K562 (cell line): ENCODE data around the gene EML5. TPM values are rescaled to one million over a fixed set of nuclear protein-coding genes. Genes with fewer than 3 reads are reported as not detected.

Experiments
- BRCA1 ChIP-seq, 2 experiments: fragments of 450-650 bp in 1 of 2; sonication (generic) in 1 of 2; formaldehyde crosslinking in 1 of 2; IDR thresholded peaks; 2 replicates each; pipeline versions ENCODE4 v1.5.0 to v1.6.1; 2017 to 2020; ENCODE audit warnings: mild to moderate bottlenecking in 1 of 2, missing genetic modification reagents in 1 of 2
- CXXC5 ChIP-seq: fragments of 250-450 bp; sonication (Bioruptor Pico); IDR thresholded peaks from 2 replicates; pipeline ENCODE4 v1.8.0; 2022; ENCODE audit warnings: inconsistent platforms, mild to moderate bottlenecking, moderate library complexity
- MGA ChIP-seq: fragments of 450-650 bp; IDR thresholded peaks from 2 replicates; pipeline ENCODE4 v1.6.1; 2016; ENCODE audit warnings: mild to moderate bottlenecking, moderate library complexity
- POLR2AphosphoS5 ChIP-seq: IDR thresholded peaks from 2 replicates; pipeline ENCODE4 v1.6.1; 2011; ENCODE audit warnings: mild to moderate bottlenecking, low read depth, low read length, moderate library complexity; ENCODE audit not compliant: control insufficient read depth, insufficient read depth
- STAT5A ChIP-seq: IDR thresholded peaks from 2 replicates; pipeline ENCODE4 v1.6.1; 2012; ENCODE audit warnings: low read length, inconsistent platforms, borderline replicate concordance
- VEZF1 ChIP-seq: fragments of 200-800 bp; sonication (Bioruptor generic); IDR thresholded peaks from 2 replicates; pipeline ENCODE4 v1.6.1; 2017; ENCODE audit warnings: missing genetic modification characterization, missing compliant biosample characterization
- ZBTB33 ChIP-seq: sonication (generic); formaldehyde crosslinking; IDR thresholded peaks from 2 replicates; pipeline ENCODE4 v1.8.1; 2023; ENCODE audit warnings: mild to moderate bottlenecking, missing genetic modification reagents
- ZNF740 ChIP-seq, 3 experiments: fragments of 200-800 bp in 1 of 3; sonication (Bioruptor generic) in 1 of 3; sonication (generic) in 1 of 3; formaldehyde crosslinking in 1 of 3; IDR thresholded peaks; 2 replicates each; pipeline versions ENCODE4 v1.6.1 to v1.8.0; 2016 to 2022; ENCODE audit warnings: mild to moderate bottlenecking in 2 of 3, missing compliant biosample characterization in 2 of 3, missing genetic modification characterization in 2 of 3, missing genetic modification reagents in 1 of 3
- polyA plus RNA-seq, 8 experiments: library from polyadenylated mRNA; depleted of rRNA in 4 of 8; stranded (reverse) in 5 of 8; unstranded in 3 of 8; fragments of >200 nt; fragmentation: Nextera tagmentation in 2 of 8; fragmentation: Illumina TruSeq in 1 of 8; extraction: Ambion mirVana in 2 of 8; extraction: Trizol in 1 of 8; gene quantifications; 2 replicates each; pipeline versions ENCODE4 v1.2.1 to v1.2.3, GENCODE V29; 2011 to 2014; ENCODE audit warnings: inconsistent platforms in 1 of 8, missing spikeins in 1 of 8
- total RNA-seq, 7 experiments: library from RNA; depleted of rRNA in 6 of 7; stranded (reverse); fragments of >200 nt in 6 of 7; fragmentation: Illumina TruSeq in 2 of 7; extraction: Trizol in 2 of 7; gene quantifications; 2 replicates each; pipeline versions ENCODE4 v1.2.1 to v1.2.3, GENCODE V29; 2011 to 2021; ENCODE audit warnings: low replicate concordance in 1 of 7

Gene EML5
- total and polyA plus RNA-seq, 9 of the 15 experiments (the other 6 are each of a cell fraction or from before 2014, with no cell fraction given): 0.06 to 0.34 (median 0.22) TPM

GRCh38 chr14:88792473-88793258 is at the start of gene EML5 (continued):
- peak; percentile 72 for TF ChIP-seq MGA
- TF ChIP-seq ZNF740 (CRISPR knock-in tag; IDR thresholded peaks at IDR 0.05): no peak
- no peak for TF ChIP-seq ZNF740 (tag; IDR thresholded peaks at IDR 0.05)
- TF ChIP-seq POLR2AphosphoS5: no peak
- no peak for TF ChIP-seq STAT5A
- TF ChIP-seq BRCA1 (IDR thresholded peaks at IDR 0.05): no peak
- no peak for TF ChIP-seq BRCA1 (CRISPR knock-in tag; IDR thresholded peaks at IDR 0.05)
- TF ChIP-seq CXXC5 (CRISPR knock-in tag): peak; percentile 71
- peak; percentile 49; the same call in 1 of the 2 replicates for TF ChIP-seq VEZF1 (CRISPR knock-in tag)
- TF ChIP-seq ZBTB33 (CRISPR knock-in tag): 0 out of 2 replicates have a peak, but pooled peaks have one; percentile 3
